Measurements from ENCODE around the gene CGN.
A peak's percentile ranks its signal among the peaks of the same experiment; 100 is the strongest.

CGN gene

DNA sequence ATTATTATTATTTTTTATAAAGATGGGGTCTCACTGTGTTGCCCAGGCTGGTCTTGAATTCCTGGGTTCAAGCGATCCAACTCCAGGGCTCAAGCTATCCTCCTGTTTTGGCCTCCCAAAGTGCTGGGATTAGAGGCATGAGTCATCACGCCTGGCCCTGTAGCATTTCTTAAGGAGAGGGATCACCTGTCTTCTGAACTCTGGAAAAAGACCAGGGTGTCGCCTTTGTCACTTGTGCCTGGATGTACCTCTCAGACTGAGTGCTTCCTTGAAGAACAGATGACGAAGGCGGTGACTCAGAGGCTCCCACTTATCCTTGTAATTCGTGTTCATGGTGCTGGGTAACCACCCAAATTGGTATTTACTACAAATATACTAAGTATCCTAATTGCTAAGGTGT is 2.4 kb upstream of the CGN start:
- no peaks in the 10 kb centered on the region for H3K9me3 ChIP-seq (ENCODE audit: low read length)
- peaks cover 32% of the 10 kb centered on the region for H3K4me1 ChIP-seq (ENCODE audit: insufficient read depth, low read length)
- H3K27me3 ChIP-seq (ENCODE audit: insufficient read depth, low read length), result peaks cover 3% of the 10 kb centered on the region
- H2AFZ ChIP-seq (ENCODE audit: low read depth, low read length), result no peak overlapping the region
- H3K4me3 ChIP-seq (ENCODE audit: low read length), result no peak overlapping the region
- no peaks in the 10 kb centered on the region for H3K36me3 ChIP-seq (ENCODE audit: insufficient read depth, low read length)

DNA sequence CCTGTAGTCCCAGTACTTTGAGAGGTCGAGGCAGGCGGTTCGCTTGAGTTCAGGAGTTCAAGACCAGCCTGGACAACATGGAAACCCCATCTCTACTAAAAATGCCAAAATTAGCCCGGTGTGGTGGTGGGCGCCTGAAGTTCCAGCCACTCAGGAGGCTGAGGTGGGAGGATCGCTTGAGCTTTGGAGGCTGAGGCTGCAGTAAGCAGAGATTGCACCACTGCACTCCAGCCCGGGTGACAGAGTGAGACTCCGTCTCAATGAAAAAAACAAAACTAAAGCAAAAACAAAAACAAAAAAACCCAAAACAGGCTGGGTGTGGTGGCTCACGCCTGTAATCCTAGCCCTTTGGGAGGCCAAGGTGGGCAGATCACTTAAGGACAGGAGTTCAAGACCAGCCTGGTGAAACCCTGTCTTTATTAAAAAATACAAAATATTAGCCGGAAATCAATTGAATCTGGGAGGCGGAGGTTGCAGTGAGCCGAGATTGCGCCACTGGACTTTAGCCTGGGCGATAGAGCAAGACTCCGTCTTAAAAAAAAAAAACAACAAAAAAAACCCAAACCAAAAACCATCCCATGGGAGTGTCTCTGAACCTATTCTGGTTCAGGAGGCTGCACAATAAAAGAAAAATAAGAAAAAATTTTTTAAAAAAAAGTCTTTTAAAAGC is 1.7 kb upstream of the CGN start:
- Histone ChIP-seq H3K4me1 (ENCODE audit: insufficient read depth, low read length) (peaks cover 31% of the 10 kb centered on the region), H3K9me3 (ENCODE audit: low read length) (no peaks in the 10 kb centered on the region), H3K27me3 (ENCODE audit: insufficient read depth, low read length) (peaks cover 3% of the 10 kb centered on the region), H3K4me3 (ENCODE audit: low read length) (no peak overlapping the region), H3K36me3 (ENCODE audit: insufficient read depth, low read length) (no peaks in the 10 kb centered on the region), H2AFZ (ENCODE audit: low read depth, low read length) (no peak overlapping the region)

GRCh38 chr1:151510020-151510405 is 1.2 kb upstream of the CGN start:
- Histone ChIP-seq H3K4me1 (ENCODE audit: insufficient read depth, low read length) (peaks cover 31% of the 10 kb centered on the region), H3K9me3 (ENCODE audit: low read length) (no peaks in the 10 kb centered on the region), H2AFZ (ENCODE audit: low read depth, low read length) (no peak overlapping the region), H3K36me3 (ENCODE audit: insufficient read depth, low read length) (no peaks in the 10 kb centered on the region), H3K27me3 (ENCODE audit: insufficient read depth, low read length) (peaks cover 3% of the 10 kb centered on the region), H3K4me3 (ENCODE audit: low read length) (peak overlapping the region; percentile 88)

DNA sequence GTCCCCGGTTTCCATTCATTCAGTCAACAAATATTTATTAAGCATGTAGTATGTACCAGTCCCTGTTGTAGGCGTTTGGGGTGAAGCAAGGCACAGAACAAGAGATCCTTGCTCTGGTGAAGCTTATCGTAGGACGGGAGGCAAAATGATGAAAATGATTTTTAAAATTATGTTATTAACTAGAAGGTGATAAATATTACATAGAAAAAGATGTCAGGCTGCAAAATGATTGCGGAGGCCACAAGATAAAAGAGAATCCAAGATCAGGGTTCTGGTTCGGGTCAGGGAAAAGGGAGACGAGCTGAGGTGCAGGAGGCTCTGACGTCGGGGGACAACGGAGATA is 602 bp upstream of the CGN start:
- Histone ChIP-seq H3K36me3 (ENCODE audit: insufficient read depth, low read length) (no peaks in the 10 kb centered on the region), H3K4me1 (ENCODE audit: insufficient read depth, low read length) (peaks cover 31% of the 10 kb centered on the region), H3K27me3 (ENCODE audit: insufficient read depth, low read length) (peaks cover 3% of the 10 kb centered on the region), H2AFZ (ENCODE audit: low read depth, low read length) (peak overlapping the region; percentile 88), H3K9me3 (ENCODE audit: low read length) (no peaks in the 10 kb centered on the region), H3K4me3 (ENCODE audit: low read length) (peak overlapping the region; percentile 88)

DNA sequence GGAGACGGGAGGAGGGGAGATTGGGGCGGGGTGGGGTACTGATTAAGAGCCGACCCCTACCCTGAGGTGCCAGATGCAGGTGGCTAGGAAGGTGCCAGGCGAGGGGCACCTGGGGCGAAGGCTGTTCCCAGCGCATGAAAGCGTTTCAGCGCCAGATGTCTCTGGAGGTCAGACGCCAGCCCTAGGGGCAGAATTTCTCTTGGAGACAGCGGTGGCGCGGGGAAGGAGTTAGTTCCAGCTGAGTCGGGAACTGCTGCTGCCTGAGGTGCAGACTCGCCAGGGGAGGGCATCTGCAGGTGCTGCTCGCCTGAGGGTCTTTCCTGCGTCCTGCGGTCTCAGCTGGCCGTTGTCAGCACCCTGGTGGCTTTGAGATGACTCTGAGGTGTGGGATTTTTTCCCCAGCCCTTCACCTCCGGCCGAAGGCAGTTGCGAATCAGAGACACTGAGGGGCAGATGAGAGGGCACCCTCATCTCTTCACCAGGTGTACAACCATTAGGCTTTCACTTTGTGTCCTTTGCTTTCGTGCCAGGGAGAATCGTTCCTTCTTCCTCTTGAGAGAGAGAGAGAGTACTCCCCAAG is 539 bp downstream of the CGN start:
- Histone ChIP-seq H2AFZ (ENCODE audit: low read depth, low read length) (peak overlapping the region; percentile 71), H3K36me3 (ENCODE audit: insufficient read depth, low read length) (no peaks in the 10 kb centered on the region), H3K9me3 (ENCODE audit: low read length) (no peaks in the 10 kb centered on the region), H3K4me1 (ENCODE audit: insufficient read depth, low read length) (peaks cover 31% of the 10 kb centered on the region), H3K27me3 (ENCODE audit: insufficient read depth, low read length) (no peaks in the 10 kb centered on the region), H3K4me3 (ENCODE audit: low read length) (peak overlapping the region; percentile 62)

GRCh38 chr1:151512326-151512725 is 1.1 kb downstream of the CGN start:
- no peaks in the 10 kb centered on the region for H3K36me3 ChIP-seq (ENCODE audit: insufficient read depth, low read length)
- H3K4me3 ChIP-seq (ENCODE audit: low read length), result peak overlapping the region; percentile 62
- no peaks in the 10 kb centered on the region for H3K27me3 ChIP-seq (ENCODE audit: insufficient read depth, low read length)
- H3K9me3 ChIP-seq (ENCODE audit: low read length), result no peaks in the 10 kb centered on the region
- H2AFZ ChIP-seq (ENCODE audit: low read depth, low read length), result no peak overlapping the region
- peaks cover 31% of the 10 kb centered on the region for H3K4me1 ChIP-seq (ENCODE audit: insufficient read depth, low read length)

- no peak overlapping the region for H3K4me3 ChIP-seq (ENCODE audit: low read length)
- H3K4me1 ChIP-seq (ENCODE audit: insufficient read depth, low read length), result peaks cover 31% of the 10 kb centered on the region
- H3K9me3 ChIP-seq (ENCODE audit: low read length), result no peaks in the 10 kb centered on the region
- H2AFZ ChIP-seq (ENCODE audit: low read depth, low read length), result no peak overlapping the region
- no peaks in the 10 kb centered on the region for H3K36me3 ChIP-seq (ENCODE audit: insufficient read depth, low read length)
- no peaks in the 10 kb centered on the region for H3K27me3 ChIP-seq (ENCODE audit: insufficient read depth, low read length)
Observed at GRCh38 chr1:151512801-151513625, 1.8 kb downstream of the CGN start.

DNA sequence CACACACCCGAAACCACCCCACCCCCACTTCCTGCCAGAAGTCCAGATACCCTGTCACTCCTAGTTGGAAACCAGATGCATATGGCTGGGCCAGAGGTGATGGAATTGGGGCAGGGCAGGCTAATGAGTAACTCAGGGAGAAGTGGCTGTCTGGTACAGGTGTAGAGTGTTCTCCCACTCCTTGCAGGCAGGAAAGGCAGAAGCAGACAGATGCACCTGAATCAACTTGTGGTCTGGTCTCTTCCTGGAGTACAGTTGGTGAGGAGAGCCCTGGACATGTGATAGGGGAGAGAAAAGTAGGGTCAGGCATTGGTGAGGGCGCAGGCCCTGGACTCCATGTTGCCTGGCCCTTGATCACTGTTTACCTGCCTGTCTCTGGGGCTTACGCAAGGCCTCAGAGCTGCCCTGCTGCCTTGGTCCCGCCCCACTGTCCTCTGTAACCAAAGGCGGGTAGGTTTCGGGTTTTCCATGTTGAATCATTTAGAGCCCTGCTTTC is 2.5 kb downstream of the CGN start:
- Histone ChIP-seq H3K4me3 (ENCODE audit: low read length) (no peak overlapping the region), H2AFZ (ENCODE audit: low read depth, low read length) (no peak overlapping the region), H3K36me3 (ENCODE audit: insufficient read depth, low read length) (no peaks in the 10 kb centered on the region), H3K9me3 (ENCODE audit: low read length) (no peaks in the 10 kb centered on the region), H3K27me3 (ENCODE audit: insufficient read depth, low read length) (no peaks in the 10 kb centered on the region), H3K4me1 (ENCODE audit: insufficient read depth, low read length) (peaks cover 31% of the 10 kb centered on the region)

DNA sequence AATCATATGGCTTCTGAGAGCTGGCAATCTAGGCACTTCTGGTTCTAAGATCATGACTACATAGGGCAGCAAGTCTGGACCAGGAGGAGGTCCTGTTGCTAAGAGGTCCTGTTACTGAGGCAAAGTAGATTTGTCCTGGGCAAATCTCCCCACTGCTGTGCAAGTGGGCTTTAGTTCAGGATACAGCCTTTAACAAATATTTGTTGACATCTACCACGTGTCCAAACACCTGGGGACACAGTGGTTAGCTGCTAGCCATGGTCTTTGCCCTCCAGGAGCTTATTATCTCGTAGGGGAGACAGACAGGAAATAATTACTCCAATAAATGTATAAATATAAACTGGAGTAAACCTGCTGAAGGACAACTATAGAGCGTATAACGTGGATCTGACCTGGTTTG is 3.2 kb downstream of the CGN start:
- H3K4me3 ChIP-seq (ENCODE audit: low read length), result no peak overlapping the region
- H2AFZ ChIP-seq (ENCODE audit: low read depth, low read length), result no peak overlapping the region
- peaks cover 2% of the 10 kb centered on the region for H3K36me3 ChIP-seq (ENCODE audit: insufficient read depth, low read length)
- no peaks in the 10 kb centered on the region for H3K9me3 ChIP-seq (ENCODE audit: low read length)
- H3K27me3 ChIP-seq (ENCODE audit: insufficient read depth, low read length), result no peaks in the 10 kb centered on the region
- H3K4me1 ChIP-seq (ENCODE audit: insufficient read depth, low read length), result peaks cover 31% of the 10 kb centered on the region

DNA sequence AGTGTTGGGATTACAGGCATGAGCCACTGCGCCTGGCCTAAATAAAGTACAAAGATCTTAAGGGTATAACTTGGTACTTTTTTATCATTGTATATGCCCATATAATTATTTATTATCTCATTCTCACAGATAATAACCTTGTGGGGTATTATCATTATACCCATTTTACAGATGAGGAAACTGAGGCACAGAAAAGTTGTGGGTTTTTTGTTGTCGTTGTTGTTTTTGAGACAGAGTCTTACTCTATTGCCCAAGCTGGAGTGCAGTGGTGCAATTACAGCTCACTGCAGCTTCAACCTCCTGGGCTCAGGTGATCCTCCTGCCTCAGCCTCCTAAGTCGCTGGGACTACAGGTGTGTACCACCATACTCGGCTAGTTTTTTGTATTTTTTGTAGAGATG is 4.1 kb downstream of the CGN start:
- Histone ChIP-seq H3K4me1 (ENCODE audit: insufficient read depth, low read length) (peaks cover 31% of the 10 kb centered on the region), H3K36me3 (ENCODE audit: insufficient read depth, low read length) (peaks cover 6% of the 10 kb centered on the region), H3K4me3 (ENCODE audit: low read length) (no peak overlapping the region), H3K27me3 (ENCODE audit: insufficient read depth, low read length) (no peaks in the 10 kb centered on the region), H3K9me3 (ENCODE audit: low read length) (no peaks in the 10 kb centered on the region), H2AFZ (ENCODE audit: low read depth, low read length) (no peak overlapping the region)

GRCh38 chr1:151516031-151516511 is 4.9 kb downstream of the CGN start:
- Histone ChIP-seq H3K36me3 (ENCODE audit: insufficient read depth, low read length) (peaks cover 7% of the 10 kb centered on the region), H2AFZ (ENCODE audit: low read depth, low read length) (no peak overlapping the region), H3K27me3 (ENCODE audit: insufficient read depth, low read length) (no peaks in the 10 kb centered on the region), H3K4me3 (ENCODE audit: low read length) (no peak overlapping the region), H3K9me3 (ENCODE audit: low read length) (no peaks in the 10 kb centered on the region), H3K4me1 (ENCODE audit: insufficient read depth, low read length) (peaks cover 26% of the 10 kb centered on the region)

DNA sequence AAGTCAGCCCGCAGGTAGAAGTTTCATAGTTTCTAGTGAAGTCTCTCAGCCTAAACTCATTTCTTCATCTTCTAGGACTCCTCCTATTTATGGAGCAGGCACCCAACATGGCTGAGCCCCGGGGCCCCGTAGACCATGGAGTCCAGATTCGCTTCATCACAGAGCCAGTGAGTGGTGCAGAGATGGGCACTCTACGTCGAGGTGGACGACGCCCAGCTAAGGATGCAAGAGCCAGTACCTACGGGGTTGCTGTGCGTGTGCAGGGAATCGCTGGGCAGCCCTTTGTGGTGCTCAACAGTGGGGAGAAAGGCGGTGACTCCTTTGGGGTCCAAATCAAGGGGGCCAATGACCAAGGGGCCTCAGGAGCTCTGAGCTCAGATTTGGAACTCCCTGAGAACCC is 7.2 kb downstream of the CGN start:
- no peaks in the 10 kb centered on the region for H3K27me3 ChIP-seq (ENCODE audit: insufficient read depth, low read length)
- H2AFZ ChIP-seq (ENCODE audit: low read depth, low read length), result no peak overlapping the region
- H3K4me1 ChIP-seq (ENCODE audit: insufficient read depth, low read length), result peaks cover 7% of the 10 kb centered on the region
- peaks cover 7% of the 10 kb centered on the region for H3K36me3 ChIP-seq (ENCODE audit: insufficient read depth, low read length)
- H3K9me3 ChIP-seq (ENCODE audit: low read length), result no peaks in the 10 kb centered on the region
- no peak overlapping the region for H3K4me3 ChIP-seq (ENCODE audit: low read length)

DNA sequence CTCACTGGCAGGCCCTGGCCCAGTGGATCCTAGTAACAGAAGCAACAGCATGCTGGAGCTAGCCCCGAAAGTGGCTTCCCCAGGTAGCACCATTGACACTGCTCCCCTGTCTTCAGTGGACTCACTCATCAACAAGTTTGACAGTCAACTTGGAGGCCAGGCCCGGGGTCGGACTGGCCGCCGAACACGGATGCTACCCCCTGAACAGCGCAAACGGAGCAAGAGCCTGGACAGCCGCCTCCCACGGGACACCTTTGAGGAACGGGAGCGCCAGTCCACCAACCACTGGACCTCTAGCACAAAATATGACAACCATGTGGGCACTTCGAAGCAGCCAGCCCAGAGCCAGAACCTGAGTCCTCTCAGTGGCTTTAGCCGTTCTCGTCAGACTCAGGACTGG is 7.7 kb downstream of the CGN start:
- H3K4me1 ChIP-seq (ENCODE audit: insufficient read depth, low read length), result peaks cover 2% of the 10 kb centered on the region

More for the DNA sequence above, 7.7 kb downstream of the CGN start:
- no peak overlapping the region for H3K4me3 ChIP-seq (ENCODE audit: low read length)
- peaks cover 7% of the 10 kb centered on the region for H3K36me3 ChIP-seq (ENCODE audit: insufficient read depth, low read length)
- H3K27me3 ChIP-seq (ENCODE audit: insufficient read depth, low read length), result no peaks in the 10 kb centered on the region
- H3K9me3 ChIP-seq (ENCODE audit: low read length), result no peaks in the 10 kb centered on the region
- no peak overlapping the region for H2AFZ ChIP-seq (ENCODE audit: low read depth, low read length)

All from neuron (in vitro differentiated cells).